Measurements from ENCODE around the gene SETBP1. TPM values are rescaled to one million over a fixed set of nuclear protein-coding genes. Genes with fewer than 3 reads are reported as not detected.

Gene SETBP1
- total RNA-seq, 1 donor from 2014 or later = 83.3 TPM

GRCh38 chr18:44878335-44878734 is 197.6 kb downstream of the SETBP1 start:
- peaks cover 29% of the 10 kb centered on the region for H3K4me1 Mint-ChIP-seq (ENCODE audit: low read depth, unreplicated experiment)
- H3K36me3 Mint-ChIP-seq (ENCODE audit: unreplicated experiment) = peaks cover 18% of the 10 kb centered on the region
- H3K4me3 Mint-ChIP-seq (ENCODE audit: unreplicated experiment) = no peak overlapping the region
- H3K27ac Mint-ChIP-seq (ENCODE audit: unreplicated experiment) = no peak overlapping the region
- TF ChIP-seq CTCF (IDR thresholded peaks at IDR 0.05; ENCODE audit: partially characterized antibody, unreplicated experiment) = no peak
- no peak for DNase-seq
- H3K9me3 Mint-ChIP-seq (ENCODE audit: unreplicated experiment) = peaks cover 7% of the 10 kb centered on the region
- H3K27me3 Mint-ChIP-seq (ENCODE audit: unreplicated experiment) = peaks cover 2% of the 10 kb centered on the region

- Mint-ChIP-seq H3K4me1 (ENCODE audit: low read depth, unreplicated experiment) (peaks cover 29% of the 10 kb centered on the region), H3K9me3 (ENCODE audit: unreplicated experiment) (peaks cover 7% of the 10 kb centered on the region), H3K27ac (ENCODE audit: unreplicated experiment) (no peak overlapping the region), H3K4me3 (ENCODE audit: unreplicated experiment) (no peak overlapping the region), H3K36me3 (ENCODE audit: unreplicated experiment) (peaks cover 13% of the 10 kb centered on the region), H3K27me3 (ENCODE audit: unreplicated experiment) (no peaks in the 10 kb centered on the region)
- TF ChIP-seq CTCF (IDR thresholded peaks at IDR 0.05; ENCODE audit: partially characterized antibody, unreplicated experiment) = no peak
- DNase-seq = no peak
Observed at GRCh38 chr18:44880170-44880569, 199.5 kb downstream of the SETBP1 start.

GRCh38 chr18:44881461-44882162 is 200.9 kb downstream of the SETBP1 start:
- Mint-ChIP-seq H3K9me3 (ENCODE audit: unreplicated experiment) (peaks cover 7% of the 10 kb centered on the region), H3K36me3 (ENCODE audit: unreplicated experiment) (peaks cover 13% of the 10 kb centered on the region), H3K4me1 (ENCODE audit: low read depth, unreplicated experiment) (peaks cover 29% of the 10 kb centered on the region), H3K27ac (ENCODE audit: unreplicated experiment) (no peak overlapping the region), H3K27me3 (ENCODE audit: unreplicated experiment) (no peaks in the 10 kb centered on the region), H3K4me3 (ENCODE audit: unreplicated experiment) (no peak overlapping the region)
- no peak for DNase-seq
- TF ChIP-seq CTCF (IDR thresholded peaks at IDR 0.05; ENCODE audit: partially characterized antibody, unreplicated experiment) = no peak

- Mint-ChIP-seq H3K27me3 (ENCODE audit: unreplicated experiment) (no peaks in the 10 kb centered on the region), H3K27ac (ENCODE audit: unreplicated experiment) (peak overlapping the region; percentile 3), H3K9me3 (ENCODE audit: unreplicated experiment) (peaks cover 7% of the 10 kb centered on the region), H3K4me3 (ENCODE audit: unreplicated experiment) (no peak overlapping the region), H3K36me3 (ENCODE audit: unreplicated experiment) (peaks cover 13% of the 10 kb centered on the region), H3K4me1 (ENCODE audit: low read depth, unreplicated experiment) (peaks cover 35% of the 10 kb centered on the region)
- no peak for DNase-seq
- TF ChIP-seq CTCF (IDR thresholded peaks at IDR 0.05; ENCODE audit: partially characterized antibody, unreplicated experiment) = no peak
Observed at GRCh38 chr18:44882163-44882868, 201.6 kb downstream of the SETBP1 start.

GRCh38 chr18:44883671-44884070 is 203.0 kb downstream of the SETBP1 start:
- Mint-ChIP-seq H3K4me1 (ENCODE audit: low read depth, unreplicated experiment) (peaks cover 29% of the 10 kb centered on the region), H3K27me3 (ENCODE audit: unreplicated experiment) (no peaks in the 10 kb centered on the region), H3K4me3 (ENCODE audit: unreplicated experiment) (no peak overlapping the region), H3K36me3 (ENCODE audit: unreplicated experiment) (peaks cover 13% of the 10 kb centered on the region), H3K9me3 (ENCODE audit: unreplicated experiment) (peaks cover 2% of the 10 kb centered on the region), H3K27ac (ENCODE audit: unreplicated experiment) (no peak overlapping the region)
- TF ChIP-seq CTCF (IDR thresholded peaks at IDR 0.05; ENCODE audit: partially characterized antibody, unreplicated experiment) = no peak
- DNase-seq = no peak

Measured in glutamatergic neuron (in vitro differentiated cells).